ENCODE data around the gene LRRTM3.
A peak's percentile ranks its signal among the peaks of the same experiment; 100 is the strongest.

LRRTM3 gene

DNA sequence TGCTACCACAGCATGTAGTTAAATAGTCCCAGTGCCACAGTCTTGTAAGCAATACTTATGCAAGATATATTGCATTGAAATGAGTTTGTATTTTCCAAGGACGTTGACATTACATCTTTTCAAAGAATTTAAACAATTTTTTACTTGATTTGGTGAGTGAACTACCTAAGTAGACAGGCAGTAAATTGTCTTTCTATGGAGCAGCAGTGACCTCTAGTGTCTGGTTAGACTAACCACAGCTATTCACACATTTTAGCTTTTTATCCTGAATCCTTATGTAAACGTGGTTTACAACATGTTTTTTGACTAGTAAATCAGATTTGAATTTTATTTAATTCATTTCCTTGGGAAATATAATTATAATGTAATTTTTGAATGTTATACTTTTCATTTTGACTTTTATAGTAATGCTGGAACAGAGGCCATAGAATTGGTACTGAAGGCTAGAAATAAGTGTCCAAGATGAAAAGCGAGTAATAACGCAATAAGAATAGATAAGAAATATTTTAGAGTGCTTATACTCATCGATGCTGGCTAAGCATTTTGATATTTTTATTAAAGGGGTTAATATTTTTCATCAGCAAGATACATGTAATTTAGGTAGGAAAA lies 5.6 kb downstream of the LRRTM3 start:
- DNase-seq (ENCODE audit: insufficient read length, low spot score) = peak; percentile 13
- FAIRE-seq = peak; percentile 4

GRCh38 chr10:66931949-66932343 lies 6.1 kb downstream of the LRRTM3 start:
- no peak for DNase-seq (ENCODE audit: insufficient read length, low spot score)
- FAIRE-seq = no peak

DNA sequence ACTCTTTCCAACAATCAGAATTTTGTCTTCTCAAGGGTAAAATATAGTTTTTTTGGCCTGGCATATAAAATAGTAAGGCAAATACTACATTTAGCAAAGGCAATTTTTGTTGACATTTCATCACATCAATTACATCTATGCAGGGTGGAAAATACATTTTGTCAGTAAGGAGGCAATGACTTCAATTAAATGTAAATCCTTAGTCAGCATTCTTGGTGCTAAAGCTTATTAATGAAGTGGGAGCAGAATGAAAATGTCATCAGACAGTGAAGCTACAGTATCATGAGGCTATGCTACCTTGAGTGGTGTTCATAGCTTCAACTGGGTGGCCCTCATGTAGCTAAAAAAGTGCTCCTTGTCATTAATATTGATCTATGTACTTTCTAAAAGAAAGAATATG lies 8.9 kb downstream of the LRRTM3 start:
- DNase-seq (ENCODE audit: insufficient read length, low spot score) = no peak
- FAIRE-seq = no peak

GRCh38 chr10:66940965-66941364 lies 15.1 kb downstream of the LRRTM3 start:
- no peak for FAIRE-seq
- DNase-seq (ENCODE audit: insufficient read length, low spot score) = no peak

- no peak for DNase-seq (ENCODE audit: insufficient read length, low spot score)
- no peak for FAIRE-seq
Measured at GRCh38 chr10:66941491-66941890, 15.7 kb downstream of the LRRTM3 start.

DNA sequence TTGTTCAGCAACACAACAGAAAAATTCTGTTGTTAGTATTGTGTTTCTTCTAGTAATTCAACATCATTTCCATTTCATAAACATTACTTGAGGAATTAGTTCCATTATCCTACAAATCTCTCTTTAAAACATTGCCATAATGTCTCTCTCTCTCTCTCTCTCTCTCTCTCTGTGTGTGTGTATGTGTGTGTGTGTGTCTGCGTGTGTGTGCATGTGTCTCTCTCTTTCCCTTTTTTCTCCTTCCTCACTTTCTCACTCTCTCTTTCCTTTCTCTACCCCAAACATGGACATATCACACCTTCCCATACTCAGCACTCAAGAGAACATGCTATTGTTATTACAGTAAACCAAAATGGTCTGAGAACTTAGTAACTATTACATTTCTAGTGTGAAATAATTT lies 16.6 kb downstream of the LRRTM3 start:
- DNase-seq (ENCODE audit: insufficient read length, low spot score) (no peak), FAIRE-seq (no peak)

- DNase-seq (ENCODE audit: insufficient read length, low spot score) (no peak), FAIRE-seq (no peak)
Measured at GRCh38 chr10:66943590-66943989, 17.8 kb downstream of the LRRTM3 start.

DNA sequence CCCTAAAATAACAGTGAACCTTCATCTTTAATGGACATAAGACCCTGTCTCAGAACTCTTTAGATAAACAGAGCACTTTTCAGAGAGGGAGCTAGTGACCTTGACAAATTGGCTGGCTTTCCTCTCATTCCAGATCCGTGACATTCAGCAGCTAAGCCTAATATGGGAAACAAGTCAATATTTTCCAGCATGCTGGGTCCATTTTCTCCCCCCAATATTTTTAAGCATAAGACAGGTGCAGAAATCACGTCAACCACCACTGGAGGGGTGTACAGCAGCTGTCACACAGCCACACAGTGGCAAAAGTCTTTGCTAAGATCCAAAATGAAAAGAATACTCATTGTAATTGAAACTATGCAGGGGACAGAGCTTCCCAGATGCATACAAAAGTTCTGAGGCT lies 26.1 kb downstream of the LRRTM3 start:
- FAIRE-seq = no peak
- DNase-seq (ENCODE audit: insufficient read length, low spot score) = no peak

DNA sequence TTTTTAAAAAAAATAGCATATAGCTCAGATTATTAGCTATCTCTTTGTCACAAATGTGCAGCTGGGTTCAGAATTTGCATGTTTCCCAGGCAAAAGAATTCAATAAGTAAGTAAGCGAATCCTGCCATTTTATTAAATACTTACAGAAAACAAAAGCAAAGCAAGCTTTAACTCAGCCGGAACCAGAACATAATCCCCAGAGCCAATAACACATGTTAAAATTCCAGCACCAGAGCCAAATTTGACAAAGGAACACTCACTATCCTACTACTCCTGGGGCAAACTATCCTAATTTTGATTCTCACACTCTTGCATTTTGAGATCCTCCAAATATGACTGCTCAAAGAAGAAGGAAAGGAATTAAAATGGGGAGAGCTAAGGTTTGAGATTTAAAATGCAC lies 32.6 kb downstream of the LRRTM3 start:
- FAIRE-seq (no peak), DNase-seq (ENCODE audit: insufficient read length, low spot score) (no peak)

GRCh38 chr10:66964946-66965345 lies 39.1 kb downstream of the LRRTM3 start:
- DNase-seq (ENCODE audit: insufficient read length, low spot score) (no peak), FAIRE-seq (no peak)

DNA sequence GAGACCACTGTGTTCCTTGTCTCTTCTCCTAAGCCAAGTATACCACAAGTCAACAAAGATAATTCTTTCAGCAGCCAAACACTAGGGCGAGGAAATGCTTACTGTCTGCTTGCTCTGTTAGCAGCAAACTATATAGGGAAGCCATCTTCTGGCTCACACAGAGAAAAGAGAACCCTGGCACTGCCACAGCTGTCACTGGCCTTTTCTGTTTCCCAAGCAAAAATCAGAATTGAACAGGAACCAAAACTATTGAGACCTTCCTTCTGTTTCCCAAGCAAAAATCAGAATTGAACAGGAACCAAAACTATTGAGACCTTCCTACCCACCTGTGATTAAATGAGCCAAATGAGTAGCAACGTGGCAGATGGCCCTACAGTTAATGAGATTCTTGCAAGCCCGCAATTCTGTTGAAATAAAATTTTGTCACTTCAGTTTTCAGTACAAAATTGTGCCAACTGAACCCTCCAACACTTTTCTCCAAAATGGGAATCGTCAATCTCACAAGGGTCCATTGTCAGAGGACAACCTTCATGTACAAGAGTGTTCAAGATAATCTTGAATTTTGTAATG lies 54.5 kb downstream of the LRRTM3 start:
- FAIRE-seq = no peak
- DNase-seq (ENCODE audit: insufficient read length, low spot score) = no peak

- no peak for FAIRE-seq
- DNase-seq (ENCODE audit: insufficient read length, low spot score) = no peak
Measured at GRCh38 chr10:66981361-66982052, 55.7 kb downstream of the LRRTM3 start.

- no peak for DNase-seq (ENCODE audit: insufficient read length, low spot score)
- no peak for FAIRE-seq
Measured at GRCh38 chr10:66982053-66982420, 56.2 kb downstream of the LRRTM3 start.

GRCh38 chr10:66982792-66983474 lies 57.1 kb downstream of the LRRTM3 start:
- no peak for FAIRE-seq
- no peak for DNase-seq (ENCODE audit: insufficient read length, low spot score)

DNA sequence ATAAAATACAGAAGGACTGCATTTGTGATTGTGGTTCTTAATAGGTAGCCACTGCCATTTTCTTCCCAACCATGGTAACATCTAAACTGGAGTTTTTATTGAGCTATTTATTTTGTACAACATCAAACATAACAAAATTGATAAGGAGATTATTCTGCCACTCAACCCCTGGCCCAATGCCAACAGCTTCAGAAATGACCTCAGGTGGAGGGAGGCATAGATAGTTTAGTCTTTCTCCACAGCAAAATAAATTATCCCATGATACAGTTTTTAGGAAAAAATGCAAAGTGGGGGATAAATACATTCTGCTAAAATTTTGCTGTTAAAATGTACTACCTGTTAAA lies 57.6 kb downstream of the LRRTM3 start:
- FAIRE-seq (no peak), DNase-seq (ENCODE audit: insufficient read length, low spot score) (no peak)

GRCh38 chr10:66990143-66990830 lies 64.5 kb downstream of the LRRTM3 start:
- DNase-seq (ENCODE audit: insufficient read length, low spot score) = no peak
- no peak for FAIRE-seq

DNA sequence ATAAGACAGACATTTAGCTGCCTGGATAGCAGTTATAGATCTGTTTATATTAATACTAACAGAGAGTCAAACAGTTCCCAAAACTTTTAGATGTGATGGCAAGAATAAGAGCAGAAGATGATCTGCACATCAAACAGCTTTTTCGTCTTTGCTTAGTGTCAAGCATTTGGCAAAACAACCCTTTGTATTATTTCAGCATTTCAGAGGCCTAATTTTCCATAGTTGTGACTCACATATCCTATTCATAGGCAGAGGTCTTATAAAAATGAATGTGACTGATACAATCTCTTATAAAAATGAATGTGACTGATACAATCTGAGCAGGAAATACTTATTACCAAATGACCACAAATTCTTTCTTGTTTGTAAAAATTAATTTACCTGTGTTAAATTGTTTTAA lies 71.2 kb downstream of the LRRTM3 start:
- FAIRE-seq (no peak), DNase-seq (ENCODE audit: insufficient read length, low spot score) (no peak)

- DNase-seq (ENCODE audit: insufficient read length, low spot score) (no peak), FAIRE-seq (no peak)
Measured at GRCh38 chr10:66999762-67000545, 74.1 kb downstream of the LRRTM3 start.

DNA sequence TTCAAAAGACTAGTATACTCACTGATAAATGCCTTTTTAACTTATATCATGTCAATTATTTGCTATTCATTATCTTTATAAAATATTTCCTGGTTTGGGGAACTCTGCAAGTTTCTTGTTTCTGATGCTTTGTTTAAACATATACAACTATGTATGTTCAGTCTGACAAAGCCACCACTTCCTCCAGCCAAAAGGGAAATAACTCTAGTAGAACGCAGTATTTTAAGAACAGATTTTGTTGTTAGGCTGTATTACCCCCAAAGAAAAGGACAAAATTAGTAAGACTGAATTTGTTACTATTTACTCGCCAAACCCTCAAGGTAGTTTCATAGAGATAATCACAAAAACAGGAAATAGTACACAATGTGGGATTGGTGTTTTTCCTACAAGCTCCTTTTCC lies 78.9 kb downstream of the LRRTM3 start:
- no peak for FAIRE-seq
- no peak for DNase-seq (ENCODE audit: insufficient read length, low spot score)

- no peak for FAIRE-seq
Measured at GRCh38 chr10:67005981-67006380, 80.1 kb downstream of the LRRTM3 start.

GRCh38 chr10:67011480-67011879 lies 85.6 kb downstream of the LRRTM3 start:
- FAIRE-seq = no peak
- no peak for DNase-seq (ENCODE audit: insufficient read length, low spot score)

More at GRCh38 chr10:67005981-67006380, 80.1 kb downstream of the LRRTM3 start:
- DNase-seq (ENCODE audit: insufficient read length, low spot score) = no peak
